Fibroblast of upper back skin (primary cell): ENCODE measurements around the gene AZU1.
"Not testable (repeated sequence)": the region's sequence is repeated elsewhere in the genome, so short reads cannot be mapped to it uniquely, and the experiment has no call there.

Source experiments
- DNase-seq: peaks from one replicate; pipeline ENCODE4 v3.0.0-alpha.2; 2013

AZU1 gene

DNA sequence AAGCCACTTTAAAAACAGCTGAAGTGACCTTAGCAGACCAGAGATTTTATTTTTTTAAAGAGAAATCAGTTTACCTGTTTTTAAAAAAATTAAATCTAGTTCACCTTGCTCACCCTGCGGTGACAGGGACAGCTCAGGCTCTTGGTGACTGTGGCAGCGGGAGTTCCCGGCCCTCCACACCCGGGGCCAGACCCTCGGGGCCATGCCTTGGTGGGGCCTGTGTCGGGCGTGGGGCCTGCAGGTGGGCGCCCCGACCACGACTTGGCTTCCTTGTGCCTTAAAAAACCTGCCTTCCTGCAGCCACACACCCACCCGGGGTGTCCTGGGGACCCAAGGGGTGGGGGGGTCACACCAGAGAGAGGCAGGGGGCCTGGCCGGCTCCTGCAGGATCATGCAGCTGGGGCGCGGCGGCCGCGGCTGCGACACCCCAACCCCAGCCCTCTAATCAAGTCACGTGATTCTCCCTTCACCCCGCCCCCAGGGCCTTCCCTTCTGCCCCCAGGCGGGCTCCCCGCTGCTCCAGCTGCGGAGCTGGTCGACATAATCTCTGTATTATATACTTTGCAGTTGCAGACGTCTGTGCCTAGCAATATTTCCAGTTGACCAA lies 16.7 kb upstream of the AZU1 start:
- DNase-seq: no peak

DNA sequence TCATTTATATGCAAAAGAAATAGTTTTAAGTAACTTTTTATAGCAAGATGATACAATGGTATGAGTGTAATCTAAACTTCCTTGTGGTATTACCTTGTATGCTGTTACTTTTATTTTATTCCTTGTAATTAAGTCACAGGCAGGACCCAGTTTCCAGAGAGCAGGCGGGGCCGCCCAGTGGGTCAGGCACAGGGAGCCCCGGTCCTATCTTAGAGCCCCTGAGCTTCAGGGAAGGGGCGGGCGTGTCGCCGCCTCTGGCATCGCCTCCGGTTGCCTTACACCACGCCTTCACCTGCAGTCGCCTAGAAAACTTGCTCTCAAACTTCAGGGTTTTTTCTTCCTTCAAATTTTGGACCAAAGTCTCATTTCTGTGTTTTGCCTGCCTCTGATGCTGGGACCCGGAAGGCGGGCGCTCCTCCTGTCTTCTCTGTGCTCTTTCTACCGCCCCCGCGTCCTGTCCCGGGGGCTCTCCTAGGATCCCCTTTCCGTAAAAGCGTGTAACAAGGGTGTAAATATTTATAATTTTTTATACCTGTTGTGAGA lies 16.1 kb upstream of the AZU1 start:
- DNase-seq: no peak

DNA sequence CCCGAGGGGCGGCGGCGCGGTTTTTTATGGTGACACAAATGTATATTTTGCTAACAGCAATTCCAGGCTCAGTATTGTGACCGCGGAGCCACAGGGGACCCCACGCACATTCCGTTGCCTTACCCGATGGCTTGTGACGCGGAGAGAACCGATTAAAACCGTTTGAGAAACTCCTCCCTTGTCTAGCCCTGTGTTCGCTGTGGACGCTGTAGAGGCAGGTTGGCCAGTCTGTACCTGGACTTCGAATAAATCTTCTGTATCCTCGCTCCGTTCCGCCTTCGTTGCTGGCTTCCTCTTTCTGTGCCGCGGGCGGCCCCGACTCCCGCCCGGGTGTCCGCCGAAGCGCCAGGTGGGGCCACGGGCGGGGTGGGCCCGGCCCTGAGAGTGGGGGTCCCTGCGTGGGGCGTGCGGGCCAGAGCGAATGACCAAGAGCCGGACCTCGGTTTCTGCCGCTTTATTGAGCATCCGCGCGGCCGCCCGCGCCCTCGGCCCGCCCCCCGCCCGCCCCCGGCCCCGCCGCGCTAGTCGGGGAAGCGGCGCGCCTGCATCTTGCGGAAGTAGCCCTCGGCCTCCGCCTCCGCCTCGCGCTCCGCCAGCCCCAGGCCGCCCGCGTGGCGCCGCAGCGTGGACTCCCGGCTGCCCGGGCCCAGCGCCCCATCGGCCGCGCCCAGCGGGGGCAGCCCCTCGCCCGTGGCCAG lies 15.4 kb upstream of the AZU1 start:
- DNase-seq: no peak

DNA sequence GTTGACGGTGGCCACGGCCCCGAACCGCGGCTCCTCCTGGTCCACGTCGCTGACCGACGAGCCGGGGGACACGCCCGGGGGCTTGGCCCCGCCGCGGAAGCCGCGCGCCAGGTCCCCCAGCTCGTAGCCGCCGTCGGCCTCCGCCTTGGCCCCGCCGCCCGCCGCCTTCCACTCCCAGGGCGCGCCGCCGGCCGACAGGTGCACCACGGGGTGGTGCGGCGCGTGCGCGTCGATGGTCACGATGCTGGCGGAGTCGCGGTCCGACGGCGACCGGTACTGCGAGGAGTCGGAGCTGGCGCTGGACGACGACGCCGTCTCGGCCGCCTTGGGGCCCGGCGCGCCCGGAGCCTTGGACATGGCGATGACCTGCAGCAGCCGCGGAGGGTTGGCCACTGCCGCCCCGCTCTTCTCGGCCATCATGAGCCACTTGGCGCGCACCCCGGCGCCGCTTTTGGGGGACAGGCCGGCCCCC lies 14.9 kb upstream of the AZU1 start:
- no peak for DNase-seq

DNA sequence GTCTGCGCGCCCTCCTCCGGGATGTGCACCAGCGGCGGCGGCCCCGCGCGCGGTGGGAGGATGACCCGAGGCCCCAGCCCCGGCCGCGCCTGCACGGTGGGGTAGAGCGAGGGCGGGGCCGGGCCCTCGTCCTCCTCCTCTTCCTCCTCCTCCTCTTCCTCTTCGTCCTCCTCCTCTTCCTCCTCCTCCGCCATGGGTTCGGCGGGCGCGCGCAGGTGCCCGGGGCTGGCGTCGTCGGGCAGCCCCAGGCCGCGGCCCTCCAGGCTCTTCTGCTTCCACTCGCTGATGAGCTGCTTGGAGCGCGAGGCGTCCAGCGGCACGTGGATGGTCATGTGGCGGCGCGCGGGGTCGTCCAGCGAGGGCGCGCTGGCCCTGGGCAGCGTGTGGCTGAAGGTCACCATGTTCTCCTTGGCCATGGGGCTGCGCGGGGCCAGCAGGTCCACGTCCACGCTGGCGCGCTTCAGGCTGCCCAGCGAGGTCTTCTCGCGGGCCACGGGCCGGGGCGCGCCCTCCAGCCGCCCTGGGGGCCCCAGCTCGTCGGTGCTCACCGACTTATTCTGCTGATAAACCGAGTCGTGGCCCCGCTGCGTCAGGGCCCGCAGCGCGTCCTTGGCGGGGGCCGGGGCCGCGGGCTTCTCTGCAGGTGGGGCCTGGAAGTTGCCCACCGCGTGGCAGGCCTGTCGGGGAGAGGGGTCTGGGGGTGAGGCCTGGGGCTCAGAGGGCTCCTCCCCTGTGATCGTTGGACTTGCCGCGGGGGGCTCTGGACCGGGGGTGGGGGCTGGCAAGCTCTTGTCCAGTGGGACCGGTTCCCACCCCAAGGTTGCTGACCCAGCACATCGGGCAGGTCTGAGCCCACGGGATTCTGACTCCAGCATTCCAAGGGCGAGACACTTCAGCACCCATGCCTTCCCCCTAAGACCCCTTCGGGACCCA lies 14.2 kb upstream of the AZU1 start:
- DNase-seq: no peak

DNA sequence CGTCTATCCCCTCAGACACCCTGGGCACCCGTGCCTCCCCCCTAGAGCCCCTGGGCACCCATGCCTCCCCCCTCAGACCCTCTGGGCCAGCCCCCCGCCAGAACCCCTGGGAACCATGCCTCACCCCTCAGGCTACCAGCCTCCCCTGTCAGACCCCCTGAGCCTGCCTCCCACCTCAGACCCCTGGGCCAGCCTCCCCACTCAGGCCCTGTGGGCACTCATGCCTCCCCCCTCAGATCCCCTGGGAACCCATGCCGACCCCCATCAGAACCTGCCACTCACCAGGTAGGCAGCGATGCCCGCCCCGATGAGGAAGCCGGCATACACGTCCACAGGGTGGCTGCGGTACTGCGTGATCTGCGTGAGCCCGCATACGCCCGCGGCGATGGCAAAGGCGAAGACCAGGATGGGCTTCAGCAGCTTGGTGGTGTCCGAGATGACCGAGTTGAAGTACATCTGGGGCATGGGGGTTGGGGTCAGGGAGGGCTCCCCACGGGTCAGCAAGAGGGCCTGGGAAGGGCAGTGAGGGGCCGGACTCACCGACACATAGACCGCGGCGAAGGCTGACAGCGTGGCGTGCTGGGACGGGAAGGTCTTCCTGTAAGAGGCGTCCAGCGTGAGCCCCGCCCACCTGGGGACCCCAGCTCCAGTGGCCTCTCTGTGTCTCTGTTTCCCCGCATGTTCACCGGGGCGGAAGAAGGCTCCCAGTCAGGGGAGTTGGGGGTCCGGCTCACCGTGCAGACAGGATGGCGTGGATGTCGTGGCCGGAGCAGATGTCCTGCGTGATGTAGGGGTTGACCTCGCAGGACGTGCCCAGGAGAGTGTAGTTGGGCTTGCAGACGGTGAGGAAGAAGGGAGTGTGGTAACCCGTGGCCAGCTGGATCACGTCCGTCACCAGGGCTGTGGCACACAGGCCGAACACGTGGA lies 13.2 kb upstream of the AZU1 start:
- no peak for DNase-seq

DNA sequence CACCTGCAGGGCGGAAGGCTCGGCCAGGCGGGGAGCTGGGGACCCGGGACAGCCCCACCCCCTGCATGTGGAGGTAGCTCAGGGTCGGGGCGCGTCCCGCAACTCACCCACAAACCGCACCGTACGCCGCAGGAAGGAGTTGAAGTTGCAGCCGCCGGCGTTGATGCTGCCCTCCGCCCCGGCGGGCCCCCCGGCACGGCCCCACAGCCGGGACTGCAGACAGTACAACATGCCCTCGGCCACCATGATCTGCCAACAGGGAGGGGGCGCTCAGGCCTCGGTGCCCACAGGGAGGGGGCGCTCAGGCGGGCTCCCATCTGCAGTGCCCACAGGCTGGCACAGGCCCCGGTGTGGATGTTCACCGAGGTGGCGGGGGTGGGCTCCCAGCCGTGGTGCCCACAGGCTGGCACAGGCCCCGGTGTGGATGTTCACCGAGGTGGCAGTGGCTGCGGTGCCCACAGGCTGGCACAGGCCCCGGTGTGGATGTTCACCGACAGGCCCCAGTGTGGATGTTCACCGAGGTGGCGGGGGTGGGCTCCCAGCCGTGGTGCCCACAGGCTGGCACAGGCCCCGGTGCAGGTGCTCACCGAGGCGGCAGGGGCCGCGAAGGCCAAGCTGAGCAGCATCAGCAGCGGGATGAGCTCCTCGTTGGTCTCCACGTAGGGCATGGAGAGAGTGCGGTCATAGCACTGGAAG lies 12.4 kb upstream of the AZU1 start:
- DNase-seq: no peak

DNA sequence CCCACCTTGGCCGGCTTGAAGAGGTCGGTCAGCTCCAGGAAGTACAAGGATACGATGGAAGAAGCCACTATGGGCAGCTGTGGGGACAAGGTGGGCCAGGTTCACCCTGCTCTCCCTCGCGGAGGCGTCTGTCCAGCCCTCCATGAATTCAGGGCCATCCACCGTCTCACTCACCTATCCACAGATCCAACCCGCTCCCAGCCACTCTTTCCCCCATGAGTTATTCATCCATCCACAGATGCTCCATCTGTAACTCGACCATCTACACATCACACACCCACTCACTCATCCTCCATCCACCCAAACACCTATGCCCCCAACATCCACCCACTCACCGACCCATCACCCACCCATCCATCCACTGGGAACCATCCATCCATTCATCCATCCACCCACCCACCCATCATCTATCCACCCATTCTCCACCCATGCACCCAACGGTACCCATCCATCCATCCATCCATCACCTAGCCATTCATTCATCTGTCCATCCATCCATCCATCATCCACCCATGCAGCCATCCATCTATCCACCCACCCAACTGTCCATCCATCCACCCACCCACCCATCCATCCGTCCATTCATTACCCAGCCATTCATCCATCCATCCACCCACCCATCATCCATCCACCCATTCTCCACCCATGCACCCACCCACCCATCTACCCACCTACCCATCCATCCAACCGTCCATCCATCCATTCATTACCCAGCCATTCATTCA lies 11.7 kb upstream of the AZU1 start:
- no peak for DNase-seq

GRCh38 chr19:816500-816857 lies 11.2 kb upstream of the AZU1 start:
- DNase-seq: no peak

- DNase-seq: not testable (repeated sequence)
Measured at GRCh38 chr19:820212-820611, 7.4 kb upstream of the AZU1 start.

DNA sequence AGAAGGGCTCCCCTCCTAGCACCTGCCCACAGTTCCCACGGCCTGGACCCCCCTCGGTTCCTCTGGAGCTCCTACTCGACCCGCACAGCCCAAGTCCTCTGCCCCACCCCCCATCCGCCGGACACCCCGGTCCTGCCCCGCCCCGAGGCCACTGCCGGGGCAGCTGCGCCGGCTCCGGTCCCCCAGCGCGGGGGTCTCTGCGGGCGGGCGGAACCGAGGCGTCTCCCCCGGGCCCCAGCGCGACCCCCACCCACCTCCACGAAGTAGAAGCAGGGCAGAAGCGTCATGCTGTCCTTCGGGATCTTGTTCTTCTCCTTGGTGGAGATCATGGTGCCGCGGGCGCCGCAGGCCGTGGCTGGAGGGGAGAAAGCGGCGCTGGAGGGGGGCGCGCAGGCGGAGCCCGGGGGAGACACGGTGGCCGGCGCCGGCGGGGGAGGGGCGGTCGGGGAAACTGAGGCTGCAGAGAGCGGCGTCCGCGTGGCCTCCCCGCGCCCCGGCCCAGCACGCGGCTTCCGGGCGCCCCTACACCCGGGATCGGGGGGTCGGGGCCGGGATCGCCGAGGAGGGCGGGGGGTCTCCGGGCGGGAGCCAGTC lies 6.3 kb upstream of the AZU1 start:
- no peak for DNase-seq

DNA sequence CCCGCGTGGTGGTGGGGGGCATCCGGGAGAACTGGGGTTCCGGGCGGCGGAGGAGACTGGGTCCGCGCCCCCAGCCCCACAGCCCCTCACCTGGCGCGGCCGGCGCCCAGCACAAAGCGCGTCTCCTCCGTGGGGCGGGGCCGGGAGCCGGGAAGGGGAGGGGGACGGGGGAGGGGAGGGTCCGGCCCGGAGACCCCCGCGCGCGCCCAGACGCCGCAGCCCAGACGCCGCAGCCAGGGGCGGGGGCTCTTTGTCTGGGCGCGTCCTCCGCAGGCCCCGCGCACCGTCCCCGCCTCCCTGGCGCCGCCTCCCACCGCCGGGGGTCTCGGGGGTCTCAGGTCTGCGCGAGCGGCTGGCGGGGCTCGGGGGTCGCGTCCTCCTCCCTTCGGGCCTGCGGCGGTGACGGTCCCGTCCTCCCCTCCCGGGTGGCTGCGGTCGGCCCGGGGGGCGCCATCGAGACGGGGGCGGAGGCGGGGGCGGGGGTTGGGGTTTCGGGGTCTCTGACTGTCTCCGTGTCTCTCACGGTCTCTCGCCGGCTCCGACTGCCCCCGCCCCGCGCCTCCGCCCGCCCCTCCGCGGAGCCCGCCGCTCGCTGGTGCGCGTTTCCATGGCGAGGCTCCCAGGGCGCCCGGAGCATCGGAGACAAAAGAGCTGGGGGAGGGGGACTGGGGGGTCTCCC lies 5.7 kb upstream of the AZU1 start, which contains the start of gene PLPPR3:
PLPPR3 (minus strand) TSS at position 131 of the 679 bp plus-strand sequence. CDS start 396 bp downstream, outside the sequence.
- no peak for DNase-seq

- DNase-seq: no peak
Measured at GRCh38 chr19:823565-824121, 4.0 kb upstream of the AZU1 start.

- no peak for DNase-seq
Measured at GRCh38 chr19:824885-825284, 2.8 kb upstream of the AZU1 start.

GRCh38 chr19:825897-826644 lies 1.6 kb upstream of the AZU1 start:
- no peak for DNase-seq

DNA sequence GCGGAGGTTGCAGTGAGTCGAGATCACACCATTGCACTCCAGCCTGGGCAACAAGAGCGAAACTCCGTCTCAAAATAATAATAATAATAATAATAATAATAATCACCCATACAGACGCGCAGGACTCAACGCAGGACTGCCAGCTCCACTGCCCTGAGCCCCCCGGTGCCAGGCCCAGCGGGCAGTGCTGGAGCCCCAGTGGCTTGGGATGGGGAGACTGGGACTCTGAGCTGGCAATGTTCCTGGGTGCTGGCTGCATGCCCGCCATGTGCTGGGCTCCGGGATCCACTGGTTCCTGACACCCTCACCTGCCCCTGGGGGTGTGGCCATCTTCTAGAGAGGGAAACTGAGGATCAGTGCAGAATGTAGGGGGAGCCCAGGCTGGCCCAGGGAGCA lies 325 bp upstream of the AZU1 start:
- DNase-seq: no peak

DNA sequence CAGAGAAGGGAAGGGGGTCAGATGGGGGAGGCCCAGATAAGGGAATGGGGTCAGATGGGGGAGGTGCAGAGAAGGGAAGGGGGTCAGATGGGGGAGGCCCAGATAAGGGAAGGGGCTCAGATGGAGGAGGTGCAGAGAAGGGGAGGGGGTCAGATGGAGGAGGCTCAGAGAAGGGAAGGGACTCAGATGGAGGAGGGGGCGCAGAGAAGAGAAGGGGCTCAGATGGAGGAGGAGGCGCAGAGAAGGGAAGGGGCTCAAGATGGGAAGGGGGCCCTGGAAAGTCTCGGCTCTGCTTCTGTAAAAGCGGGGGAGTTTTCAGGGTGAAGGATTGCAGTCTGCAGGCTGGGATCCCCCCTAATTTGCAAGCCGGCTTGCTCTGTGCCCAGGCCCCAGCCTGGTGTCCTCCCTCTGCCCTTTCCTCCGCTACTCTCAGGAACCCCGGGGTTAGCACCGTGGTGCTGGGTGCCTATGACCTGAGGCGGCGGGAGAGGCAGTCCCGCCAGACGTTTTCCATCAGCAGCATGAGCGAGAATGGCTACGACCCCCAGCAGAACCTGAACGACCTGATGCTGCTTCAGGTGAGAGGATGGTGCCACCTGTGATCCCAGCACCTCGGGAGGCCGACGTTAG lies 1.6 kb downstream of the AZU1 start:
- no peak for DNase-seq
